Fibroblast of skin of left biceps (primary cell): ENCODE data around the gene EPHB3.
"Not testable (repeated sequence)": the region's sequence is repeated elsewhere in the genome, so short reads cannot be mapped to it uniquely, and the experiment has no call there.

ENCODE experiments used
- DNase-seq, 2 experiments: peaks; one replicate each; pipeline ENCODE4 v3.0.0-alpha.2; 2013; ENCODE audit warnings: low read depth in 2 of 2

Gene EPHB3

GRCh38 chr3:184598574-184598927 is 37.0 kb downstream of the EPHB3 start:
- no peak for DNase-seq

- no peak for DNase-seq
Observed at GRCh38 chr3:184599143-184599542, 37.6 kb downstream of the EPHB3 start.

- DNase-seq: no peak
Observed at GRCh38 chr3:184600685-184601377, 39.2 kb downstream of the EPHB3 start.

- DNase-seq: no peak
Observed at GRCh38 chr3:184601576-184602371, 40.2 kb downstream of the EPHB3 start.

- DNase-seq: no peak
Observed at GRCh38 chr3:184602372-184603150, 41.0 kb downstream of the EPHB3 start.

GRCh38 chr3:184603151-184604030 is 41.8 kb downstream of the EPHB3 start:
- no peak for DNase-seq

GRCh38 chr3:184604039-184604601 is 42.5 kb downstream of the EPHB3 start:
- no peak for DNase-seq

GRCh38 chr3:184604615-184605290 is 43.2 kb downstream of the EPHB3 start:
- no peak for DNase-seq

GRCh38 chr3:184608209-184608608 is 46.6 kb downstream of the EPHB3 start:
- no peak for DNase-seq

- DNase-seq: no peak
Observed at GRCh38 chr3:184609476-184610244, 48.1 kb downstream of the EPHB3 start.

- no peak for DNase-seq
Observed at GRCh38 chr3:184610245-184610871, 48.8 kb downstream of the EPHB3 start.

- peak; percentile 30 to 37 for DNase-seq
Observed at GRCh38 chr3:184611607-184612281, 50.2 kb downstream of the EPHB3 start.

GRCh38 chr3:184615396-184615795 is 53.8 kb downstream of the EPHB3 start:
- no peak for DNase-seq

GRCh38 chr3:184616436-184616835 is 54.9 kb downstream of the EPHB3 start:
- no peak for DNase-seq

- DNase-seq: not testable (repeated sequence)
Observed at GRCh38 chr3:184617306-184617705, 55.7 kb downstream of the EPHB3 start.

- DNase-seq: no peak
Observed at GRCh38 chr3:184618811-184619210, 57.2 kb downstream of the EPHB3 start.

GRCh38 chr3:184619369-184619768 is 57.8 kb downstream of the EPHB3 start:
- no peak for DNase-seq

GRCh38 chr3:184619787-184620430 is 58.3 kb downstream of the EPHB3 start:
- DNase-seq: no peak
